ENCODE results near the gene AFDN.

GRCh38 chr6:167984876-167985604, 158.3 kb downstream of the AFDN start:
- TF ChIP-seq CTCF (IDR thresholded peaks at IDR 0.05) (no peak), POLR2A (IDR thresholded peaks at IDR 0.05) (no peak)

All from vagina (tissue), 2 donors.